Measurements from ENCODE around the gene NDUFAB1.

DNA sequence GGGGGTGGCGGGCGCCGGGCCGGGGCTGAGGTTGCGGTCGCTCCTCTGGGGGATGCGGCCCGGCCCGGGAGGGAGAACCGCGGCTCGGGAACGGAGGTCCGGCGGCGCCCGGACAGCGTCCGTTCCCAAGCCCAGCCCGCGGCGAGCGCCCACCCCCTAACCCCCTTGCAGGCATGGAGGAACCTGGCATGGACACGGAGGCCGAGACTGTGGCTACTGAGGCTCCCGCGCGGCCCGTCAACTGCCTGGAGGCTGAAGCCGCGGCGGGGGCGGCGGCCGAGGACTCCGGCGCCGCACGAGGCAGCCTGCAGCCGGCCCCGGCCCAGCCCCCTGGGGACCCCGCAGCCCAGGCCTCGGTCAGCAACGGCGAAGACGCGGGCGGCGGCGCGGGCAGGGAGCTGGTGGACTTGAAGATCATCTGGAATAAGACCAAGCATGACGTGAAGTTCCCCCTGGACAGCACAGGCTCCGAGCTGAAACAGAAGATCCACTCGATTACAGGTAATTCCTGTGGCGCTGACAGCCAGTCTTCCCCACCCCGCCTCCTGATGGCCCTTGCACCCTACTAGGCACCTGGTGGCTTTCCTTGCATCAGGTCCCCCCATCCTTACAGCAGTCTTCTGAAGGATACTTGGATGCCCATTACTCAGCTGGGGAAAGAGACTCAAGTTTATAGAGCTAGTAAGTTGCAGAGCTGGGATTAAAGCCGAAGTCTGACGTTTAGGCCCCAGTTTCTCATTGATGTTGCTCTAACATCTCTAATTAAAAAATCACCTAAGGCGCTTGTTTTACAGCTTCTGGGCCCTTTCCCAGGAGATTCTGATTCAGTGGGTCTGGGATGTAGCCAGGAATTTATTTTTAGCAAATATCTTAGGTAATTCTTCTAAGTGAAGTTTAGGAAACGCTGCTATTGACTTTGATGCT lies 38.1 kb downstream of the NDUFAB1 start:
- TF ChIP-seq, protein P1, sequence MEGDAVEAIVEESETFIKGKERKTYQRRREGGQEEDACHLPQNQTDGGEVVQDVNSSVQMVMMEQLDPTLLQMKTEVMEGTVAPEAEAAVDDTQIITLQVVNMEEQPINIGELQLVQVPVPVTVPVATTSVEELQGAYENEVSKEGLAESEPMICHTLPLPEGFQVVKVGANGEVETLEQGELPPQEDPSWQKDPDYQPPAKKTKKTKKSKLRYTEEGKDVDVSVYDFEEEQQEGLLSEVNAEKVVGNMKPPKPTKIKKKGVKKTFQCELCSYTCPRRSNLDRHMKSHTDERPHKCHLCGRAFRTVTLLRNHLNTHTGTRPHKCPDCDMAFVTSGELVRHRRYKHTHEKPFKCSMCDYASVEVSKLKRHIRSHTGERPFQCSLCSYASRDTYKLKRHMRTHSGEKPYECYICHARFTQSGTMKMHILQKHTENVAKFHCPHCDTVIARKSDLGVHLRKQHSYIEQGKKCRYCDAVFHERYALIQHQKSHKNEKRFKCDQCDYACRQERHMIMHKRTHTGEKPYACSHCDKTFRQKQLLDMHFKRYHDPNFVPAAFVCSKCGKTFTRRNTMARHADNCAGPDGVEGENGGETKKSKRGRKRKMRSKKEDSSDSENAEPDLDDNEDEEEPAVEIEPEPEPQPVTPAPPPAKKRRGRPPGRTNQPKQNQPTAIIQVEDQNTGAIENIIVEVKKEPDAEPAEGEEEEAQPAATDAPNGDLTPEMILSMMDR (IDR thresholded peaks at IDR 0.05) = no peak
- TF ChIP-seq EZH2phosphoT487 (IDR thresholded peaks at IDR 0.05) = no peak

Data from neural progenitor cell (in vitro differentiated cells).